Cardiac septum (tissue), 1 donor: Measurements from ENCODE around the gene IPMK. TPM values are rescaled to one million over a fixed set of nuclear protein-coding genes. Genes with fewer than 3 reads are reported as not detected.
"Not testable (repeated sequence)": the region's sequence is repeated elsewhere in the genome, so short reads cannot be mapped to it uniquely, and the experiment has no call there.

Experiments used
- DNase-seq: peaks from one replicate; pipeline ENCODE4 v3.0.0-alpha.2; 2020; ENCODE audit warnings: low spot score
- intact Hi-C: fragments of 100-400 bp; cut with DNase I; formaldehyde crosslinking; loops from one replicate; pipeline ENCODE4 v1.14.0; 2022
- total RNA-seq: library from RNA; stranded (reverse); fragmentation: NEBNext Ultra II Directional; extraction: Animal tissue kit (Norgen Biotek cat#: 25700); gene quantifications from one replicate; pipeline ENCODE4 v1.2.1, GENCODE V29; 2021
- donor health status: DM: no; HTN: no; CAD: no.

IPMK gene
- total RNA-seq, 1 donor from 2014 or later = 3.0 TPM

DNA sequence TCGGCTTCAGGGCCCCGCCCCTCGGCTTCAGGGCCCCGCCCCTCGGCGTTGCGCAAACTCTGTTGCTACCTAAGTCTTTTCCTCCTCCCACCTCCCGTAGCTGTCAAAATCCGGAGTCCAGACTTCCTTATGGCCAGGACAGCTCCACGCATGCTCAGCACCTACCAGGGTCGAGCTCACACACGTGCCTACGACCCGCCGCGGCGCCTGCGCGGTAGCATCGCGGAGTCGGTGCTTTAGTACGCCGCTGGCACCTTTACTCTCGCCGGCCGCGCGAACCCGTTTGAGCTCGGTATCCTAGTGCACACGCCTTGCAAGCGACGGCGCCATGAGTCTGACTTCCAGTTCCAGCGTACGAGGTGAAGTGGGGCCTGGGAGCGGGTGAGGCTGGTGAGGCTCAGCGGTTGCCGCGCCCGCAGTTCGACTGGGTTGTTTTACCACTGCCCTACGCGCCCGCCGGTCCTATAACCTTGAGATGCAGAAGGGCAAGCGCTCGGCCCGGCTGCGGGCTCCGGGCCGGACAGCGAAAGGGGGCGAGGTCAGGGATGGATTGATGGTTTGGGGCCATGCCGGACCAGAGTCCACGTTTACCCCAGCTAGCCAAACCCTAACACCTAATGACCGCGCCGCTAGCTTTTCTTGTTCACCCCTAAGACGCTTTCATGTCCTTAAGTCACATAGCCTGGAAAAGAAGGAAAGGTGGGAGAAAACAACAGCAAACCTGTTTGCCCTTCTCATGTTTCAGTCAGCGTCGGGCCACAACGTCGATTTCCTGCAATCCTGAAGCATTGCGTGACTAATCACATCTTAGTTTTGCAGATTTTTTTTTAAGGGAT, 1.5 kb upstream of the IPMK start, which contains the start of gene CISD1:
CISD1 (plus strand) TSS at position 217 of the 836 bp plus-strand sequence; CDS start at position 329, 112 bp downstream.
- peak; percentile 98 for DNase-seq
- intact Hi-C loops = no loop called here

DNA sequence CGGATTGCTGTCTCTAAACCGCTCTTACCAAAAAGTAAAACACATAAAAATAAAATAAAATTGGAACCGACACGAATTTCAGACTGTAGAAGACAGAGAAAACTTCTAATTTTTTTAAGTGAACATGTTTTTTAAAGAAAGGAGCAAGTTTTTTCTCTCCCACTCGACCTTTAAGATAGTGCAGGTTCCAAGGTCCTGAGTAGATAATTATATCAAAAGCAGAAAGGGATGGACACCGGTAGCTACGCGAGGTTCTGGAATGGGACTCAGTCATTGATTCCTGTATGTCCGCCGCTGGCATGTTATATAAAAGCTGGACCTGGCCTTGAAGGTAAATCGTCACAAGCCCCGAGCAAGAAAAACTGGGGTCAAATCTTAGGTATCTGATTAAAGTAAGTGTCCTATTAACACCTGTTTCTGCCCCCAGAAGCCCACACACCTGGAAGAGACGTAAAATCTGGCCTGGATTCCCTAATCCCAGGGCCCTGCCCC, 806 bp upstream of the IPMK start:
- DNase-seq = no peak
- intact Hi-C loops = no loop called here

GRCh38 chr10:58266826-58267712, 625 bp downstream of the IPMK start:
- intact Hi-C loops = loop anchor here (2.0 kb wide), 1 partner anchor 68 kb away; the partner anchor contains the start of gene UBE2D1
- peak; percentile 86 for DNase-seq

DNA sequence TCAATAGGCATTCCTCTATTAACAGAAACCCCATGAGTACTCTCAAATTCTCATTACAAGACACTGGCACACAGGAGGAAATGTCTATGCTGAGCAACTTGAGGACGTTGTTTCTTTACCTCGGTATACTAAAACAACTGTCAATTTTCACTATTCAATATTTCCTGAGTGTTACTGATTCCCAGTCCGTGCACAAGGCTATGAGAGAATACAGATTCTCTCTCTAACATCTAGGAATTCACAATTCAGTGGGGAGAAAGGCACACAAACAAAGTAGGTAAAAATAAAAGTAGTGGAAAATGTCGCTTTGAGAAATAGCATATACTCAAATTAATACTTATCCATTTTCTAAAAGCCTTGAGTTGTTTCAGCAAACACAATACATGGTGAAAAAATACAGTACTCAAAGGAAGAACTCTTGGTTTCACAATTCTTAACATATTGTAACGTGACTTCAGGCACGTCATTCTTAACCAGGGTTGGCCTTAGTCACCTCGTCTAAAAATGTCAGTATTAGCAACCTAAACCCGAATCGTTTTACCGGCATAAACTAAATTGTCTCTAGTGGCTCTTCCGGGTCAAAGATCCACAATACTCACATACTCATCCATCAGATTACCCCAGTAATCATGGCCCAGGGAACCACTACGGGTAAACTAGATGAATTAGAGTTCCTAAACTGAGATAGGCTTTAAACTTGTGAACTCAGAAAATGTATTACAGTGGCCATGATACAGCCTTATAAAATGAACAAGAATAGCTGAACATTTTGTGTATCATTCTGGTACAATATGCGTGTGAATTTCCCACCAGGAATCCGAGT, 1.5 kb downstream of the IPMK start:
- intact Hi-C loops = loop anchor here (2.0 kb wide), 1 partner anchor 69 kb away; the partner anchor contains the start of gene UBE2D1
- DNase-seq = no peak

- intact Hi-C loops = no loop called here
- no peak for DNase-seq
Measured at GRCh38 chr10:58265249-58265648, 2.4 kb downstream of the IPMK start.

DNA sequence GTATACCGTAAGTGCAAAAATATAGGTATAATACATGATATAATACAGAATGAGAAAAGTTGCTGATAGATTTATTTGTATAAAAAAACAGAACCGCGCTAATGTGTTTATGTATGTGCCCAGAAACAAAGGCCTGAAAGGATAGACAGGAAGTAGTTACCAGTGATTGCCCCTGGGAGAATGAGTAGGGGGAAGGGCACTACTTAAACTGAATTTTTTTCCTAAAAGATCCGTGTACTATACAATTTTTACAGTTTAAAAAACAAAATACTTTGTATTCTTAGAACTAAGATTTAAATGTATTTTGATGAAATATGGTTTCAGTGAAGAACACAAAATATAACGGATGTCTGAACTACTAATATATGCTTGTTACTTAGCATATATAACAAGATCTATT, 2.9 kb downstream of the IPMK start:
- intact Hi-C loops = no loop called here
- DNase-seq = no peak

- no peak for DNase-seq
- intact Hi-C loops = no loop called here
Measured at GRCh38 chr10:58262766-58263165, 4.9 kb downstream of the IPMK start.

DNA sequence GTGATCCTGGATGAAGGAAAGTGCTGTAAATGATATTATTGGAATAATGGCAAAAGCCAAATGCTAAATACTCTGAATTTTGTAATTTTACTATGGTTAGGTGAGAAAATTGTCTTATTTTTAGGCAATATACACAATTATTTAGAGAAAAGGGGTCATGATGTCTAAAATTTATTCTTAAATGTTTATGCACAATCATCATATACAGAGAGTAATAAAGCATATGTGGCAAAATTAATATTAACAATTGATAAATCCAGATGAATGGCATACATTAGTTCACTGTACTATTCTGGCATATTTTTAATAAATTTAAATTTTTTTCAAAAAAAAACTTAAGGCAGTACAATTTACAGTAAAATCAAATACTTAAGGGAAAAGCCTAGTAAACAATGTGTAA, 7.4 kb downstream of the IPMK start:
- intact Hi-C loops = no loop called here
- no peak for DNase-seq

- intact Hi-C loops = no loop called here
- no peak for DNase-seq
Measured at GRCh38 chr10:58258977-58259692, 8.6 kb downstream of the IPMK start.

DNA sequence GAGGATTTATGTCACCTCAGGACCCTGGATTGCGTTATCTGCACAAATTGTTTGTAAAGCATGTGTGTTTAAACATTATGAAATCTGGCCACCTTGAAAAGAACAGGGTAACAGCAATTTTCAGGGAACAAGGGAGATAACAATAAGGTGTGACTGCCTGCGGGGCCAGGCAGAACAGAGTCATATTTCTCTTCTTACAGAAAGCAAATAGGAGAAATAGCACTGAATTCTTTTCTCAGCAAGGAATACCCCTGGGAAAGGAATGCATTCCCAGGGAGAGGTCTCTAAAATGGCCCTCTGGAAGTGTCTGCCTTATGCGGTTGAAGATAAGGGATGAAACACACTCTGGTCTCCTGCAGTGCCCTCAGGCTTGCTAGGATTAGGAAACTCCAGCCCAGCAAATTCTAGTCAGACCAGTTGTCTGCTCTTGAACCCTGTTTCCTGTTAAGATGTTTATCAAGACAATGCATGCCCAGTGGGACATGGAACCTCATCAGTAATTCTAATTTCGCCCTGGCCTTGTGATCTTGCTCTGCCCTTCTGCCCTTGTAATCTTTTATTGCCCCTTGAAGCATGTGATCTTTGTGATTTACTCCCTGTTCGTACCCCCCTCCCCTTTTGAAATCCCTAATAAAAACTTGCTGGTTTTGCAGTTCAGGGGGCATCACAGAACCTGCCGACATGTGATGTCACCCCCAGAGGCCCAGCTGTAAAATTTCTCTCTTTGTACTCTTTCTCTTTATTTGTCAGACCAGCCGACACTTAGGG, 11.5 kb downstream of the IPMK start:
- intact Hi-C loops, DNase-seq: not testable (repeated sequence)

DNA sequence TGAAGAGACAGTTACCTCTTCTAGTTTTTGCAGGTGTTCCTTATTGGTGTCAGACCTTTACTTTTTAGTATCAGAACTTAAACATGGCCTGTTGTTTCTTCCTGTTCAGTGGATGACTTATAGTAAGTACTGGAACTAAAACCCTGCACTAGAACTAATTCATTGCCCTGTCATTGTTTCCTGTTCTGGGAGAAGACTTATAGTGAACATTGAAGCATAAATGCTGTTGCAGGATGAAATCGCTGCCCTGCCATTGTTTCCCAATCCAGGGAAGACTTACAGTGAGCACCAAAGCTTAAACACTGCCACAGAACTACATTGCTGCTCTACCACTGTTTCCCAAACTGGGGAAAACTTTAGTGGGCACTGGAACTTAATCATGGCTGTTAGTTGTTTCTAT, 13.1 kb downstream of the IPMK start:
- intact Hi-C loops = no loop called here
- DNase-seq = no peak

- intact Hi-C loops = no loop called here
- no peak for DNase-seq
Measured at GRCh38 chr10:58253184-58253583, 14.5 kb downstream of the IPMK start.

GRCh38 chr10:58244666-58245065, 23.0 kb downstream of the IPMK start:
- intact Hi-C loops, DNase-seq: not testable (repeated sequence)

DNA sequence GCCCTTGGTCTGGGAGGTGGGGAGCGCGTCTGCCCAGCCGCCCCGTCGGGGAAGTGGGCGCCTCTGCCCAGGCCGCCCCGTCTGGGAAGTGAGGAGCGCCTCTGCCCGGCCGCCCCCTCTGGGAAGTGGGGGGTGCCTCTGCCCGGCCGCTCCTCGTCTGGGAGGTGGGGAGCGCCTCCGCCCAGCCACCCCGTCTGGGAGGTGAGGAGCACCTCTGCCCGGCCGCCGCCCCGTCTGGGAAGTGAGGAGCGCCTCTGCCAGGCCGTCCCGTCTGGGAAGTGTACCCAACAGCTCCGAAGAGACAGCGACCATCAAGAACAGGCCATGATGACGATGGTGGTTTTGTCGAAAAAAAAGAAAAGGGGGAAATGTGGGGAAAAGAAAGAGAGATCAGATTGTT, 23.5 kb downstream of the IPMK start:
- intact Hi-C loops, DNase-seq: not testable (repeated sequence)

- intact Hi-C loops, DNase-seq: not testable (repeated sequence)
Measured at GRCh38 chr10:58243801-58244200, 23.9 kb downstream of the IPMK start.

DNA sequence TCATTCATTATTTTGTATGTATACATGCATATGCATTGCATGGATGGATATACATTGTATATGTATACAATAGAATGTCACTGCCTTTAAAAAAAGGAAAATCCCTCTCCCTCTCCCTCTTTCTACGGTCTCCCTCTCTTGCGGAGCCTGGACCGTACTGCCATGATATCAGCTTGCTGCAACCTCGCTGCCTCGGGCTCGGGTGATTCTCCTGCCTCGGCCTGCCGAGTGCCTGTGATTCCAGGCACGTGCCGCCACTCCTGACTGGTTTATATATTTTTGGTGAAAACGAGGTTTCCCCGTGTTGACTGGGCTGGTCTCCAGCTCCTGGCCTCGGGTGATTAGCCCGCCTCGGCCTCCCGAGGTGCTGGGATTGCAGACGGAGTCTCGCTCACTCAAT, 24.4 kb downstream of the IPMK start:
- no peak for DNase-seq
- intact Hi-C loops = no loop called here

DNA sequence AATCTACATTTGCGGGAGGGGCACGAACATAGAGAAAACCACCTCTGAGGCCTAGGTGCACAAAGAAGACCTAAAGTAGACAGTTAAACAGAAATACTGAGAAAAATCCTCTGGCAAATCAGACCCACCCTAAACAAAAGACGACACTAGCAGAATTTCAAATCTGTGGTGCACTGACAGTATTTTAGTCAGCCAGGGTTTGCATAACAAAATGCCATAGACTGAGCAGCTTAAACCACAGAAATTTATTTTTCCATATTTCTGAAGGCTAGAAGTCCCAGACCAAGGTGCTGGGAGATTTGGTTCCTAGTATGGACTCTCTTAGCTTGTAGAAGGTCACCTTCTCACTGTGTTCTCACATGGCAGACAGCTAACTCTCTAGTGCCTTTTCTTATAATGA, 26.3 kb downstream of the IPMK start:
- no peak for DNase-seq
- intact Hi-C loops = no loop called here

GRCh38 chr10:58240531-58240930, 27.2 kb downstream of the IPMK start:
- intact Hi-C loops = no loop called here
- no peak for DNase-seq
